Measurements from ENCODE around the gene MEAK7.

DNA sequence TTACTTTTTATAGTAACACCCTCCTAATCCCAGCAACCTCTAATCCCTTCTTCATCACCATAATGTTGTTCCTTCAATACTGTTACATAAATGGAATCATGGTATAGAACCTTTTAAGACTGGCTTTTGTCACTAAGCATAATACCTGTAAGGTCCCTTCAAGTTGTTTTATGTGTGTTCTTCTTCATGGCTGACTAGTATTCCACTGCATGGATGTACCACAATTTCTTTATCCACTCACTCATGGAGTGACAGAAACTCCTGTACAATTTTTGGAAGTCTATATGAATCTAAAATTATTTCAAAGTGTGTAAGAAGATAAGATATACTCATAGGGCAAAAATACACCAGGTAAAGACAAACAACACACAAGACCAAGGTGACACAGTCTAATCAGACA, 36.8 kb downstream of the MEAK7 start:
- TF ChIP-seq, protein P1, sequence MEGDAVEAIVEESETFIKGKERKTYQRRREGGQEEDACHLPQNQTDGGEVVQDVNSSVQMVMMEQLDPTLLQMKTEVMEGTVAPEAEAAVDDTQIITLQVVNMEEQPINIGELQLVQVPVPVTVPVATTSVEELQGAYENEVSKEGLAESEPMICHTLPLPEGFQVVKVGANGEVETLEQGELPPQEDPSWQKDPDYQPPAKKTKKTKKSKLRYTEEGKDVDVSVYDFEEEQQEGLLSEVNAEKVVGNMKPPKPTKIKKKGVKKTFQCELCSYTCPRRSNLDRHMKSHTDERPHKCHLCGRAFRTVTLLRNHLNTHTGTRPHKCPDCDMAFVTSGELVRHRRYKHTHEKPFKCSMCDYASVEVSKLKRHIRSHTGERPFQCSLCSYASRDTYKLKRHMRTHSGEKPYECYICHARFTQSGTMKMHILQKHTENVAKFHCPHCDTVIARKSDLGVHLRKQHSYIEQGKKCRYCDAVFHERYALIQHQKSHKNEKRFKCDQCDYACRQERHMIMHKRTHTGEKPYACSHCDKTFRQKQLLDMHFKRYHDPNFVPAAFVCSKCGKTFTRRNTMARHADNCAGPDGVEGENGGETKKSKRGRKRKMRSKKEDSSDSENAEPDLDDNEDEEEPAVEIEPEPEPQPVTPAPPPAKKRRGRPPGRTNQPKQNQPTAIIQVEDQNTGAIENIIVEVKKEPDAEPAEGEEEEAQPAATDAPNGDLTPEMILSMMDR (conservative IDR thresholded peaks at IDR 0.05; ENCODE audit: low read depth, low read length), result no peak
- no peak for TF ChIP-seq EZH2 (IDR thresholded peaks at IDR 0.05; ENCODE audit: low read length, unreplicated experiment)
